Thymus (tissue), 11 donors: ENCODE results near the gene SCYL1. TPM values are rescaled to one million over a fixed set of nuclear protein-coding genes. Genes with fewer than 3 reads are reported as not detected.

Experiments used
- DNase-seq, 9 donors: peaks; one replicate each; pipeline ENCODE4 v3.0.0-alpha.2; 2013; ENCODE audit warnings: low spot score in 9 of 9, low read depth in 6 of 9, missing footprints in 1 of 9
- H3K27ac ChIP-seq, 2 donors: one replicate each; pipeline ENCODE4 v1.5.1; 2013; ENCODE audit warnings: control low read depth in 1 of 2, low read depth in 1 of 2, low read length in 1 of 2, mild to moderate bottlenecking in 1 of 2, moderate library complexity in 1 of 2
- H3K27me3 ChIP-seq, 2 donors: one replicate each; pipeline ENCODE4 v1.5.1; 2013; ENCODE audit warnings: low read length in 1 of 2; ENCODE audit not compliant: control insufficient read depth in 2 of 2, insufficient read depth in 1 of 2
- H3K36me3 ChIP-seq, 2 donors: one replicate each; pipeline ENCODE4 v1.5.1; 2013; ENCODE audit warnings: low read length in 1 of 2, mild to moderate bottlenecking in 1 of 2, moderate library complexity in 1 of 2; ENCODE audit not compliant: control insufficient read depth in 2 of 2, insufficient read depth in 2 of 2
- H3K4me1 ChIP-seq, 2 donors: one replicate each; pipeline ENCODE4 v1.5.1; 2013; ENCODE audit warnings: low read length in 2 of 2; ENCODE audit not compliant: control insufficient read depth in 2 of 2, insufficient read depth in 2 of 2
- H3K4me3 ChIP-seq, 2 donors: one replicate each; pipeline ENCODE4 v1.5.1; 2013; ENCODE audit warnings: low read length in 2 of 2, control low read depth in 1 of 2, mild to moderate bottlenecking in 1 of 2
- H3K9me3 ChIP-seq, 2 donors: one replicate each; pipeline ENCODE4 v1.5.1; 2013; ENCODE audit warnings: low read length in 1 of 2, mild to moderate bottlenecking in 1 of 2; ENCODE audit not compliant: control insufficient read depth in 2 of 2, insufficient read depth in 1 of 2
- WGBS: extraction: QIAGEN DNeasy Blood & Tissue Kit; methylation state at CpG from one replicate; pipeline ENCODE4 v1.1.7; 2013; 5-methylcytosine and 5-hydroxymethylcytosine counted together
- polyA plus RNA-seq: library from polyadenylated mRNA; stranded (reverse); fragments of 200-250 nt; gene quantifications from one replicate; pipeline ENCODE4 v1.2.3, GENCODE V29; 2013
- total RNA-seq: library from RNA; stranded (reverse); fragments of 120-200 nt; gene quantifications from one replicate; pipeline ENCODE4 v1.2.4, GENCODE V29; 2013
- donor health status: healthy.

The SCYL1 gene
- total and polyA plus RNA-seq, 2 donors, result 41.0 to 68.1 TPM

DNA sequence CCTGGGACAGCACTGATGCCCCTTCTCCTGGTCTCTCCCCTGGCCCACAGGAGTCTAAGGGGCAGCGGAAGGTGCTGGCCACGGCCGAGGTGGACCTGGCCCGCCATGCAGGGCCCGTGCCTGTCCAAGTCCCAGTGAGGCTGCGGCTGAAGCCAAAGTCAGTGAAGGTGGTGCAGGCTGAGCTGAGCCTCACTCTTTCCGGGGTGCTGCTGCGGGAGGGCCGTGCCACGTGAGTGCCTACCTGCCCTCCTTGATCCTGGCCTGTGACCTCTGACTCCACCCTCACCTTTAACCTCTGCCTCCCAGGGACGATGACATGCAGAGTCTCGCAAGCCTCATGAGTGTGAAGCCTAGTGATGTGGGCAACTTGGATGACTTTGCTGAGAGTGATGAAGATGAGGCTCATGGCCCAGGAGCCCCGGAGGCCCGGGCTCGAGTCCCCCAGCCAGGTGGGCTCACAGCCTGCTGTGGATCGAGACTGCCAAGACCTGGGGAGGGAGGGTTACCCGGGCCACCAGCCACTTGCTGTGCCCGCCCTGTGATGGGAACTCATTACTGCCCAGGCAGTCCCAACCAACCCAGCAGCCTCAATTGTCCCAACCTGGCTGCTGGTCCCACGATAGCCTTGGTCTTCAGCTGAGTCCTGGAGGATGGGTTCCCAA, 55.3 kb downstream of the SCYL1 start:
- peaks cover 34 to 48% of the 10 kb centered on the region in 2 donors for H3K36me3 ChIP-seq
- peaks cover 13 to 31% of the 10 kb centered on the region in 2 donors for H3K4me1 ChIP-seq
- WGBS, result 97% methylated on average over 19 of the region's 19 CpGs
- H3K9me3 ChIP-seq, result no peaks in the 10 kb centered on the region
- H3K4me3 ChIP-seq, result no peak overlapping the region
- H3K27me3 ChIP-seq, result peaks cover 0 to 17% of the 10 kb centered on the region in 2 donors
- no peak for DNase-seq
- no peak overlapping the region for H3K27ac ChIP-seq

DNA sequence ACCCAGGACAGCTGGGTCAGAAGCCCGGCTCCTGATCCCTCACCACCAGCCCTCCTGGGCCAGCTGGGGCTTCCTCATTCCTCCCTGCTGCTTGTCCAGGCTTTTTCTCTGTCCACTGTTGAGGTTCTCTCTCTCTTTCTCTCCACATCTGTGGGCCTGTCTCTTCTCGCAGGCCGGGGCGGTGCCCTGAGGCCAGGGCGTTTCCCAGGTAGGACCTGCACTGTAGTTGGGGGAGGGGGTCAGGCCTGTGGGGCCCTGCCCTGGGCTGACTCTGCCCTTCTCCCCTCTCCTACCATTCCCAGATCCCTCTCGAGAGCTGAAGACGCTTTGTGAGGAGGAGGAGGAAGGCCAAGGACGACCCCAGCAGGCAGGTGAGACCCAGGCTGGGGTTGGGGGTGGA, 55.9 kb downstream of the SCYL1 start:
- H3K4me1 ChIP-seq, result peaks cover 11 to 26% of the 10 kb centered on the region in 2 donors
- no peak overlapping the region for H3K4me3 ChIP-seq
- 97% methylated on average over 8 of the region's 8 CpGs for WGBS
- H3K9me3 ChIP-seq, result no peaks in the 10 kb centered on the region
- peaks cover 0 to 21% of the 10 kb centered on the region in 2 donors for H3K27me3 ChIP-seq
- no peak overlapping the region for H3K27ac ChIP-seq
- peaks cover 34 to 53% of the 10 kb centered on the region in 2 donors for H3K36me3 ChIP-seq
- DNase-seq, result no peak

DNA sequence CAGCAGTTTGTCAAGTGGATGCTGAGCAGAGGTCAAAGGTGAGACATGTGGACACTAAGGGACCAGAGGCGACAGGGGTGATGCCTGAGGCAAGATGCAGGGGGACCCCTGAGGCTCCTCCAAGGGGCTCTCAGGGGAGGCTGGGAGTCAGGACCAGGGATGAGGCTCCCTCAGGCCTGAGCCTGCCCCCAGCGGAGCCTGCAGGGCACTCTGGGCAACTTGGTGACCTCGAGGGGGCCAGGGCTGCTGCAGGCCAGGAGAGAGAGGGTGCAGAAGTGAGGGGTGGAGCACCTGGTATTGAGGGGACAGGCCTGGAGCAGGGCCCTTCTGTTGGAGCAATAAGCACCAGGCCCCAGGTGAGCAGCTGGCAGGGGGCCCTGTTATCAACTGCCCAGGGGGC, 57.0 kb downstream of the SCYL1 start:
- Histone ChIP-seq H3K4me3 (no peak overlapping the region), H3K9me3 (no peaks in the 10 kb centered on the region), H3K27ac (no peak overlapping the region), H3K4me1 (peaks cover 4 to 21% of the 10 kb centered on the region in 2 donors), H3K36me3 (peaks cover 42 to 59% of the 10 kb centered on the region in 2 donors), H3K27me3 (peaks cover 0 to 26% of the 10 kb centered on the region in 2 donors)
- no peak for DNase-seq
- 97% methylated on average over 3 of the region's 3 CpGs for WGBS

- Histone ChIP-seq H3K36me3 (peaks cover 47 to 54% of the 10 kb centered on the region in 2 donors), H3K4me1 (peaks cover 0 to 23% of the 10 kb centered on the region in 2 donors), H3K9me3 (no peaks in the 10 kb centered on the region), H3K27ac (no peak overlapping the region), H3K27me3 (peaks cover 0 to 26% of the 10 kb centered on the region in 2 donors), H3K4me3 (no peak overlapping the region)
- DNase-seq, result no peak
- WGBS, result 93% methylated on average over 10 of the region's 10 CpGs
These were observed 58.7 kb downstream of the SCYL1 start for GRCh38 chr11:65583589-65583988.

DNA sequence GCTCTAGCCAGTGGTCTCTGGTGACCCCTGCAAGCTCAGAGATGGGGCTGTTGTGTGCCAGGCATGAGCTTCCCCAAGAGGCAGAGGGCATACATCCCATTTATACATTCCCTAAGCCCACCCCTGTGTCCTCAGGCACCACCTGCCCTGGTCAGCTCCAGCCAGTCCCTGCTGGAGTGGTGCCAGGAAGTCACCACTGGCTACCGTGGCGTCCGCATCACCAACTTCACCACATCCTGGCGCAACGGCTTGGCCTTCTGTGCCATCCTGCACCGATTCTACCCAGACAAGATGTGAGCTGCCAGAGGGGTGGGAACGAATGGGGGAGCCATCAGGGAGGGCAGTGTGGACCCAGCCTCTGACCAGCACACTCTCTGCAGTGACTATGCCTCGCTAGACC, 59.2 kb downstream of the SCYL1 start:
- no peaks in the 10 kb centered on the region for H3K9me3 ChIP-seq
- no peak overlapping the region for H3K27ac ChIP-seq
- peaks cover 0 to 28% of the 10 kb centered on the region in 2 donors for H3K4me1 ChIP-seq
- DNase-seq, result no peak
- H3K27me3 ChIP-seq, result peaks cover 0 to 26% of the 10 kb centered on the region in 2 donors
- no peak overlapping the region for H3K4me3 ChIP-seq
- H3K36me3 ChIP-seq, result peaks cover 46 to 49% of the 10 kb centered on the region in 2 donors
- 89% methylated on average over 8 of the region's 8 CpGs for WGBS

- H3K27ac ChIP-seq, result no peak overlapping the region
- peaks cover 43% of the 10 kb centered on the region in 2 donors for H3K36me3 ChIP-seq
- no peak for DNase-seq
- H3K4me3 ChIP-seq, result no peak overlapping the region
- H3K9me3 ChIP-seq, result no peaks in the 10 kb centered on the region
- H3K27me3 ChIP-seq, result peaks cover 0 to 26% of the 10 kb centered on the region in 2 donors
- WGBS, result 96% methylated on average over 46 of the region's 46 CpGs
- H3K4me1 ChIP-seq, result peaks cover 0 to 34% of the 10 kb centered on the region in 2 donors
These were observed 59.9 kb downstream of the SCYL1 start for GRCh38 chr11:65584723-65585171.

- peaks cover 40 to 42% of the 10 kb centered on the region in 2 donors for H3K36me3 ChIP-seq
These were observed 60.7 kb downstream of the SCYL1 start for GRCh38 chr11:65585396-65586246.

DNA sequence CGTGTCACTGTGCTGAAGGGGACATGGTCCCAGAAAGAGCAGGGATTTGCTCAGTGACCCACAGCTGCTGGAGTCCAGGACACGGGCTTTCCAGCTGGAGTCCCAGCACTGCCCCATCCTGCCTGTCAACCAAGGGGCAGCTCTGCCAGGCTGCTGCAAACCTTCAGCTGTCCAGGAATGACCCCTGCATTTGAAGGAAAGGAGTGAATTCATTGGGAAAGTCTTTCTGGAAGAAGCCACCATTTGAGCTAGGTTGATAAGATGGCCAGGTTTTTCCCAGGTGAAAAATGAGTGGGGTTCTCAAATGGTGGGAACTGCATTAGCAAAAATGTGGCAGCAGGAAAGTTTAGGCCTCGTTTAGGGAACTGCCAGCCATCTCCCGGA, 61.4 kb downstream of the SCYL1 start:
- Histone ChIP-seq H3K27me3 (peaks cover 0 to 30% of the 10 kb centered on the region in 2 donors), H3K9me3 (no peaks in the 10 kb centered on the region), H3K27ac (no peak overlapping the region), H3K4me3 (no peak overlapping the region), H3K4me1 (peaks cover 0 to 40% of the 10 kb centered on the region in 2 donors), H3K36me3 (peaks cover 34 to 40% of the 10 kb centered on the region in 2 donors)
- 98% methylated on average over 4 of the region's 4 CpGs for WGBS
- DNase-seq, result no peak

More at GRCh38 chr11:65585396-65586246, 60.7 kb downstream of the SCYL1 start:
- WGBS, result 95% methylated on average over 51 of the region's 51 CpGs
- Histone ChIP-seq H3K9me3 (no peaks in the 10 kb centered on the region), H3K4me3 (no peak overlapping the region), H3K27ac (no peak overlapping the region), H3K27me3 (peaks cover 0 to 26% of the 10 kb centered on the region in 2 donors), H3K4me1 (peaks cover 0 to 40% of the 10 kb centered on the region in 2 donors)
- DNase-seq, result no peak

DNA sequence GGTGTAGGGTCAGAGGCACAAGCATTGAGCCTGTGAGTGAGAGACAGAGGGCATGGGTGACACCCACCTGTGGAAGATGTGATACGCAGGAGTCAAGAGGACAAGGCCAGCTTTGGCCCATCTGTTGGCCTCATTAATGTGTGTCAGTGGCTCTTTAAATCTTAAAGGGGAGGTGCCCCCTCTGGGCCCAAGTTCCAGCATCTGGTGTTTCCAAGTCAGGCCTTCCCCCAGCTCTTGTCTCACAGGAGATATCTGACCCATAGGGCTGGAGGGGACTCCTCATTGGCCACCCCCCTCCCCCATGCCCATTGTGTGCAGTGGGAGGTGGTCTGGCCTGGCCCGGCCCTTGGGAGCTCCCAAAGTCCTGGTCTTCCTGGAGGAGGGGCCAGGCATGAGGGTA, 61.8 kb downstream of the SCYL1 start:
- no peak overlapping the region for H3K4me3 ChIP-seq
- no peak overlapping the region for H3K27ac ChIP-seq
- no peak for DNase-seq
- peaks cover 0 to 40% of the 10 kb centered on the region in 2 donors for H3K4me1 ChIP-seq
- H3K9me3 ChIP-seq, result no peaks in the 10 kb centered on the region
- whole genome bisulfite sequencing, result 91% methylated on average over 2 of the region's 2 CpGs
- peaks cover 0 to 35% of the 10 kb centered on the region in 2 donors for H3K27me3 ChIP-seq
- peaks cover 34 to 38% of the 10 kb centered on the region in 2 donors for H3K36me3 ChIP-seq
